Measurements from ENCODE around the gene ACSS3.
"Not testable (repeated sequence)": the region's sequence is repeated elsewhere in the genome, so short reads cannot be mapped to it uniquely, and the experiment has no call there.

ACSS3 gene

DNA sequence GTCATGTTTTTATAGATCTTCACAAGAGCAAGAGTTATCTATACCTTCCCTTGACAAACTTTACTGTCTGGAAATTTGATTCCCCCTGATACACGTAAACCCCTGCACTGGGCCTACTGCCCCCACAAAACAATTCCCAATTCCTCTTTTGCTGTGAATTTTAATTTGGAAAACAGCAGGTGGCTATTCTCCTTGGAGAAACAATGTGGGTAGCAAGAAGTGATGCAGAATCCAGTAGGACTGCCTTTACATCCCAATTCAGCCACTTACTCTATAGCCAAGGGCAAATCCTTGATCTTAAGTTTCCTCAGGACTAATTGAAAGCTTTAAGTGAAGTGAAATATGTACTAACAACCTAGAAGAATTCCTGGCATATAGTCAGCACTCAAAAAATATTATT, 129.3 kb downstream of the ACSS3 start:
- Histone ChIP-seq H3K27ac (no peak overlapping the region), H3K4me3 (no peak overlapping the region)
- TF ChIP-seq, protein P1, sequence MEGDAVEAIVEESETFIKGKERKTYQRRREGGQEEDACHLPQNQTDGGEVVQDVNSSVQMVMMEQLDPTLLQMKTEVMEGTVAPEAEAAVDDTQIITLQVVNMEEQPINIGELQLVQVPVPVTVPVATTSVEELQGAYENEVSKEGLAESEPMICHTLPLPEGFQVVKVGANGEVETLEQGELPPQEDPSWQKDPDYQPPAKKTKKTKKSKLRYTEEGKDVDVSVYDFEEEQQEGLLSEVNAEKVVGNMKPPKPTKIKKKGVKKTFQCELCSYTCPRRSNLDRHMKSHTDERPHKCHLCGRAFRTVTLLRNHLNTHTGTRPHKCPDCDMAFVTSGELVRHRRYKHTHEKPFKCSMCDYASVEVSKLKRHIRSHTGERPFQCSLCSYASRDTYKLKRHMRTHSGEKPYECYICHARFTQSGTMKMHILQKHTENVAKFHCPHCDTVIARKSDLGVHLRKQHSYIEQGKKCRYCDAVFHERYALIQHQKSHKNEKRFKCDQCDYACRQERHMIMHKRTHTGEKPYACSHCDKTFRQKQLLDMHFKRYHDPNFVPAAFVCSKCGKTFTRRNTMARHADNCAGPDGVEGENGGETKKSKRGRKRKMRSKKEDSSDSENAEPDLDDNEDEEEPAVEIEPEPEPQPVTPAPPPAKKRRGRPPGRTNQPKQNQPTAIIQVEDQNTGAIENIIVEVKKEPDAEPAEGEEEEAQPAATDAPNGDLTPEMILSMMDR (IDR thresholded peaks at IDR 0.05): no peak
- DNase-seq (ENCODE audit: low spot score): no peak

DNA sequence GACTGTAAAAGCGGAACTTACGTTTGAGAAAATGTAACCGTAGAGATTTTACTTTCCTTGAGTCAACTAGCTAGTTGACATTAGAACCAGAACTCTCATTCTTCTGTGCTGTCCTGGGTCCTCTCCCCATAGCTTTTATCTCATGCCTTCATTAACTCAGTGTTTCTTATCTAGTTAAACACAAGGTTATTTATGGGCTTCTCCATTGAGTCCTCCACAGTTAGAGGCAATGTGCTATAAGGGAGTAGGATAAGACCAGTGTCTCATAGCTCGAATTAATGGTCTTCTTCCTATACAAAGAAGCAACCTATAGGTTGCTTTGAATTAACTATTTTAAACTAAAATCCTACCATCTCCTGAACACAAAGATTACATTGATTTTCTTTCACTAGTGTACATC, 129.8 kb downstream of the ACSS3 start:
- Histone ChIP-seq H3K4me3 (no peak overlapping the region), H3K27ac (no peak overlapping the region)
- TF ChIP-seq, protein P1 (IDR thresholded peaks at IDR 0.05): no peak
- no peak for DNase-seq (ENCODE audit: low spot score)

DNA sequence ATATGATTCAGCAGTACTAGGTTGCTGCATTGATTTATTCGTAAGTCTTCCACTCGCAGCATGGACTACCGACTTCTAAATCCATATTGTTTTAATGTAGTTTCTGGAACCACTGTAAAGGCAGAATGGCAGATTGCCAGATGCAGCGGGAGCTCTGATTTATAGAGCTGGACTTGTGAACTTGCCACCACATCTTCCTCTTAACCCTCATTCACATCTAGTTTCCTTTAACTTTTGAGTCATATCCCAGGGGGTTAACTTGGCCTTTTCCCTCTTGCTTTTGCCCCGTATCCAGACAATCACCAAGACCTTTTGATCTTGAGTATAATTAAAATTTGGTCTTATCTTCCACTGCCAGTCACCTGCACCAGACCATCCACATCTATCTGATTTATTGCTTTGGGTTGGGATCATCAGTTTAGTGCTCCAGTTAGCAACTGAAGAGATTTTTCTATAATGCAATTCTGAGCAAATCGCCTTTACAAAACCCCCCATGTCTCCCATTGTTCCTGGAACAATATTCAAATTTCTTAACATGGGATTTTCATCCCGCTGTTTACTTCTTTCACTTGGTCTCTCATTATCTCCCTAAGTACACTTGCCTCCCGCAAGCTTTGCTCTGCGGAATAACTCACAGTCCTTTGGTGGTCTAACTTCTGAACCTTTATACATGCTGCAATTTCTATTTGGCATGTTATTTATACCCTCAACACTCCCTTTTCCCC, 130.5 kb downstream of the ACSS3 start:
- no peak for DNase-seq (ENCODE audit: low spot score)
- TF ChIP-seq, protein P1 (IDR thresholded peaks at IDR 0.05): no peak
- Histone ChIP-seq H3K27ac (no peak overlapping the region), H3K4me3 (no peak overlapping the region)

DNA sequence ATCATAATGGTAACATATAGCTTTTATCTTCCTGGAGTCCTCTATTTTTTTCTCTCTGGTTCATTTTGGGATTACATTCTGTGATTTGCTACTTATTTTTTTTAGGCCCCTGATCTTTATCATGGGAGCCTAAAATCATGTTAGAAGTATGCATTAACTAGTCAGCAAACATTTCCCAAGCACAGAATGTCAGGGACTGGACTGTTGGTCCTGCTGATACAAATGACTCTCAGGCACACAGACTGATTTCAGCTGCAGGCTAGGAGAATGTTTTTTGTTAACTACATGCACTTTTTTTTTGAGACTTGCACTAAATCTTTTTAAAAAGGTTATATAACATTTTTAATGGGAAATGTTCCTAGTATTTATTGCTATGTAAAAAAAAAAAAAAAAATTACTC, 131.1 kb downstream of the ACSS3 start:
- no peak overlapping the region for H3K27ac ChIP-seq
- no peak for DNase-seq (ENCODE audit: low spot score)
- TF ChIP-seq, protein P1 (IDR thresholded peaks at IDR 0.05): no peak
- no peak overlapping the region for H3K4me3 ChIP-seq

DNA sequence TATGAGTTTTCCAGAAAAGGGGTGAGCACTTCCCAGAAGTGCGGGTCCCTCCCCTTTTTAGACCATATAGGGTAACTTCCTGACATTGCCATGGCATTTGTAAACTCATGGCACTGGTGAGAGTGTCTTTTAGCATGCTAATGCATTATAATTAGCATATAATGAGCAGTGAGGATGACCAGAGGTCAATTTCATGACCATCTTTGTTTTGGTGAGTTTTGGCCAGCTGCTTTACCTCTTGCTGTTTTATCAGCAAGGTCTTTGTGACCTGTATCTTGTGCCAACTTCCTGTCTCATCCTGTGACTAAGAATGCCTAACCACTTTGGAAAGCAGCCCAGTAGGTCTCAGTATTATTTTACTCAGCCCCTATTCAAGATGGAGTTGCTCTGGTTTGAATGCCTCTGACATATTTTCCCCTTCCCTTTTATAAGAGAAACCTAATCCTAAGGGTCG, 131.9 kb downstream of the ACSS3 start:
- not testable (repeated sequence) for DNase-seq (ENCODE audit: low spot score); H3K4me3 ChIP-seq; H3K27ac ChIP-seq

DNA sequence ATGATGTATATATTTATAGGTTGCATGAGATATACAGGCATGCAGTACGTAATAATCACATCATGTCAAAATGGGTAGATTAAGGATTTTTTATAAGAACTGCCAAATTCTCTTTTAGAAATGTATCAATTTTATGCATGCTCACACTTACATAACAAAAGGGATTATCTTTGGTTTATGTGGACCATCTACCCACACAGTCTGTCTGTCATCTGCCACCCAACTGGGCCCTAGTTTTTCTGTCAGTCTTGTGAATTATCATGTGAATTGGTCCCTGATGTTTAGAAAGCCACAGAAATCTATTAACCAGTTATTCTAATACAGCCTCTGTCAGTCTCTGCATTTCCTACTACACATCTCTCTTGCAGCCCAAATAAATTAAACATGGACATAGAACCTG, 133.4 kb downstream of the ACSS3 start:
- no peak for DNase-seq (ENCODE audit: low spot score)
- Histone ChIP-seq H3K27ac (no peak overlapping the region), H3K4me3 (no peak overlapping the region)
- TF ChIP-seq, protein P1 (IDR thresholded peaks at IDR 0.05): no peak

DNA sequence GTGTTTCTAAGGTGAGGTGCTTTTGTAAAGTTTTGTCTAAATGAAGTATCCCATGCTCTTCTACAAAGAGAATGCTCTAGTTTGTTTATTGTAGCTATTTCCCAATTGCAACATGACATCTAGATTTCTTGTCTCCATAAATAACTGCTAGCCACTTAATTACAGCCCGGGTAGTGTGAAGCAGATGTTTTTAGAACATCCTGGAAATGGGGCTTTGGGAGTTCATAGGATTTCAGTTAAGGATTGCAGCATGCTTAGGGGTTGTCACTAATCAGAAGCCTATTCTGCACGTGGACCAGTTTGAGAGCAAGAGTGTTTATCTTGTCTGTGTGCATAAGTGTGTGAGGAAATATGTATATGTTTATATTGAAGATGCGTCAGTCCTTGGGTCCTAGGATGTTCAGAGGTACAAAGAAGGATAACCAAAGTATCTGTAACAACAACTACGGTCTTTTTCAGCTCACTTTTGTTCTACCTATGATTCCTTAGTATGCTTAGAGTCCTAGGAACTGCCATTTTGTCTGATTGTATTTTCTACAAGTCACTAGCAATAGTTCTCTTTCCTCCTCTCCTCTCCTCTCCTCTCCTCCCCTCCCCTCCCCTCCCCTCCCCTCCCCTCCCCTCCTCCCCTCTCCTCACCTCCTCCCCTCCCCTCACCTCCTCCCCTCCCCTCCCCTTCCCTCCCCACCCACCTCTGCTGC, 135.3 kb downstream of the ACSS3 start:
- TF ChIP-seq, protein P1 (IDR thresholded peaks at IDR 0.05): no peak
- H3K27ac ChIP-seq: no peak overlapping the region
- DNase-seq (ENCODE audit: low spot score): no peak
- no peak overlapping the region for H3K4me3 ChIP-seq
